Cardiac muscle cell (in vitro differentiated cells and primary cell): ENCODE data around the gene NR2C2. TPM values are rescaled to one million over a fixed set of nuclear protein-coding genes. Genes with fewer than 3 reads are reported as not detected.

Experiments used
- DNase-seq, 2 donors: peaks; one replicate each; pipeline versions ENCODE4 v3.0.0 to v3.0.0-alpha.2; 2010 to 2017; ENCODE audit warnings: low read depth in 1 of 2, low spot score in 1 of 2
- H3K27ac ChIP-seq: fragments of 200-600 bp; sonication (generic); 2 replicates; pipeline ENCODE4 v1.5.1; 2016
- H3K27me3 ChIP-seq: fragments of 200-600 bp; sonication (generic); 2 replicates; pipeline ENCODE4 v1.6.0; 2016; ENCODE audit warnings: control low read depth
- H3K36me3 ChIP-seq: fragments of 200-600 bp; sonication (generic); 2 replicates; pipeline ENCODE4 v1.5.1; 2016; ENCODE audit warnings: control low read depth
- H3K4me1 ChIP-seq: fragments of 200-600 bp; sonication (generic); 2 replicates; pipeline ENCODE4 v1.8.1; 2017; ENCODE audit warnings: low read depth, mild to moderate bottlenecking, mixed run types
- H3K4me3 ChIP-seq: fragments of 200-600 bp; sonication (generic); 2 replicates; pipeline ENCODE4 v1.5.1; 2016; ENCODE audit warnings: mild to moderate bottlenecking
- H3K9me3 ChIP-seq: fragments of 200-600 bp; sonication (generic); 2 replicates; pipeline ENCODE4 v1.5.1; 2017; ENCODE audit warnings: low read depth, mild to moderate bottlenecking, control low read depth
- CTCF ChIP-seq: IDR thresholded peaks from 2 replicates; pipeline ENCODE4 v1.5.1; 2012; ENCODE audit warnings: low read depth, mild to moderate bottlenecking, low read length
- polyA plus RNA-seq: library from polyadenylated mRNA; unstranded; fragments of >200 nt; fragmentation: Nextera tagmentation; extraction: Ambion mirVana; gene quantifications from 2 replicates; pipeline ENCODE4 v1.2.1, GENCODE V29; 2016
- total RNA-seq: library from RNA; depleted of rRNA; stranded (reverse); fragments of >200 nt; gene quantifications from 2 replicates; pipeline ENCODE4 v1.2.3, GENCODE V29; 2016

The NR2C2 gene
- total and polyA plus RNA-seq, 2 experiments from 2014 or later = 16.2 to 26.5 TPM

- Histone ChIP-seq H3K27me3 (no peaks in the 10 kb centered on the region), H3K4me1 (no peaks in the 10 kb centered on the region), H3K36me3 (no peaks in the 10 kb centered on the region), H3K27ac (no peak overlapping the region), H3K4me3 (no peak overlapping the region), H3K9me3 (no peaks in the 10 kb centered on the region)
- DNase-seq = no peak
- TF ChIP-seq CTCF = no peak
These were observed 26.8 kb upstream of the NR2C2 start for GRCh38 chr3:14920536-14920935.

GRCh38 chr3:14921034-14921616 is 26.3 kb upstream of the NR2C2 start:
- Histone ChIP-seq H3K27me3 (no peaks in the 10 kb centered on the region), H3K27ac (no peak overlapping the region), H3K4me3 (no peak overlapping the region), H3K4me1 (no peaks in the 10 kb centered on the region), H3K36me3 (no peaks in the 10 kb centered on the region), H3K9me3 (no peaks in the 10 kb centered on the region)
- TF ChIP-seq CTCF = peak; percentile 93
- DNase-seq = peak; percentile 92 to 94

- Histone ChIP-seq H3K27ac (no peak overlapping the region), H3K9me3 (no peaks in the 10 kb centered on the region), H3K4me3 (no peak overlapping the region), H3K27me3 (no peaks in the 10 kb centered on the region), H3K4me1 (no peaks in the 10 kb centered on the region), H3K36me3 (no peaks in the 10 kb centered on the region)
- no peak for DNase-seq
- TF ChIP-seq CTCF = no peak
These were observed 25.3 kb upstream of the NR2C2 start for GRCh38 chr3:14921811-14922705.

GRCh38 chr3:14922863-14923262 is 24.5 kb upstream of the NR2C2 start:
- no peak for DNase-seq
- no peak overlapping the region for H3K27ac ChIP-seq
- no peaks in the 10 kb centered on the region for H3K36me3 ChIP-seq
- no peaks in the 10 kb centered on the region for H3K27me3 ChIP-seq
- no peaks in the 10 kb centered on the region for H3K4me1 ChIP-seq
- H3K9me3 ChIP-seq = no peaks in the 10 kb centered on the region
- TF ChIP-seq CTCF = no peak
- H3K4me3 ChIP-seq = no peak overlapping the region

GRCh38 chr3:14923476-14923875 is 23.9 kb upstream of the NR2C2 start:
- H3K4me1 ChIP-seq = no peaks in the 10 kb centered on the region
- no peaks in the 10 kb centered on the region for H3K36me3 ChIP-seq
- no peaks in the 10 kb centered on the region for H3K27me3 ChIP-seq
- DNase-seq = no peak
- no peak overlapping the region for H3K27ac ChIP-seq
- H3K9me3 ChIP-seq = no peaks in the 10 kb centered on the region
- H3K4me3 ChIP-seq = no peak overlapping the region
- no peak for TF ChIP-seq CTCF
